Right lobe of liver (tissue), 4 donors: ENCODE data around the gene DDX20.

Experiments used
- POLR2A ChIP-seq: fragments of 450-650 bp; IDR thresholded peaks from one replicate; pipeline ENCODE4 v1.6.1; 2017; ENCODE audit warnings: antibody characterized with exemption, mild to moderate bottlenecking
- TF ChIP-seq, protein P1 (sequence below), 4 donors: fragments of 200-600 bp in 3 of 4; fragments of 450-650 bp in 1 of 4; IDR thresholded peaks; one replicate each; pipeline versions ENCODE4 v1.5.1 to v1.8.0; 2016 to 2022; ENCODE audit warnings: antibody characterized with exemption in 4 of 4, mild to moderate bottlenecking in 2 of 4
- donor health status: DM: no; HTN: no; CAD: no.
- donor health status: DM: no; HTN: no; CAD: no.
- donor health status: DM: no; HTN: yes; CAD: no.

DNA sequence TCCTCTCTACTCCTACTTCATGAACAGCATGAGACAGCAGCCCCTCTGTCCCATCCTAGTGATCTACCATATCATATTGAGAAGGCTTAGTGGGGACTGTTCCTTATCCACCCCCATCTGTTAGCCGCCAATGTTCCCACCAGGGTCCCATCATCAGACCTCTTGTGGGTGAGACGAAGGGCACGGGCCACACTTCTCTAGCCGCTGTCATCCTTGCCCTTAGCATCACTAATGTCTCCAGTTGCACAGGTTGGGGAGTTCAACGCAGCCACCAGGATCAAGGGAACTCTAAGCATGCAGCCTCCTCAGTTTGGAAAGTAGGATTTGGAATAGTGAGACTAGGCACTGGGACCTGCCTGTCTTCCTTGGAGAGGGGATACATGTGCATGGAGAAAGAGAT is 36.6 kb upstream of the DDX20 start:
- TF ChIP-seq, protein P1, sequence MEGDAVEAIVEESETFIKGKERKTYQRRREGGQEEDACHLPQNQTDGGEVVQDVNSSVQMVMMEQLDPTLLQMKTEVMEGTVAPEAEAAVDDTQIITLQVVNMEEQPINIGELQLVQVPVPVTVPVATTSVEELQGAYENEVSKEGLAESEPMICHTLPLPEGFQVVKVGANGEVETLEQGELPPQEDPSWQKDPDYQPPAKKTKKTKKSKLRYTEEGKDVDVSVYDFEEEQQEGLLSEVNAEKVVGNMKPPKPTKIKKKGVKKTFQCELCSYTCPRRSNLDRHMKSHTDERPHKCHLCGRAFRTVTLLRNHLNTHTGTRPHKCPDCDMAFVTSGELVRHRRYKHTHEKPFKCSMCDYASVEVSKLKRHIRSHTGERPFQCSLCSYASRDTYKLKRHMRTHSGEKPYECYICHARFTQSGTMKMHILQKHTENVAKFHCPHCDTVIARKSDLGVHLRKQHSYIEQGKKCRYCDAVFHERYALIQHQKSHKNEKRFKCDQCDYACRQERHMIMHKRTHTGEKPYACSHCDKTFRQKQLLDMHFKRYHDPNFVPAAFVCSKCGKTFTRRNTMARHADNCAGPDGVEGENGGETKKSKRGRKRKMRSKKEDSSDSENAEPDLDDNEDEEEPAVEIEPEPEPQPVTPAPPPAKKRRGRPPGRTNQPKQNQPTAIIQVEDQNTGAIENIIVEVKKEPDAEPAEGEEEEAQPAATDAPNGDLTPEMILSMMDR (IDR thresholded peaks at IDR 0.05) = no peak
- TF ChIP-seq POLR2A = no peak
